Measurements from ENCODE around the gene THSD4.

THSD4 gene

GRCh38 chr15:71098920-71099319 lies 16.4 kb upstream of the THSD4 start:
- no peak for DNase-seq (ENCODE audit: low read depth)

GRCh38 chr15:71103102-71103676 lies 12.1 kb upstream of the THSD4 start:
- DNase-seq (ENCODE audit: low read depth): no peak

- no peak for DNase-seq (ENCODE audit: low read depth)
Measured at GRCh38 chr15:71104636-71105035, 10.6 kb upstream of the THSD4 start.

- DNase-seq (ENCODE audit: low read depth): no peak
Measured at GRCh38 chr15:71105444-71105843, 9.8 kb upstream of the THSD4 start.

- no peak for DNase-seq (ENCODE audit: low read depth)
Measured at GRCh38 chr15:71106802-71107500, 8.3 kb upstream of the THSD4 start.

GRCh38 chr15:71107501-71107815 lies 7.8 kb upstream of the THSD4 start:
- no peak for DNase-seq (ENCODE audit: low read depth)

GRCh38 chr15:71109130-71109529 lies 6.1 kb upstream of the THSD4 start:
- peak; percentile 37 for DNase-seq (ENCODE audit: low read depth)

GRCh38 chr15:71109905-71110304 lies 5.4 kb upstream of the THSD4 start:
- DNase-seq (ENCODE audit: low read depth): no peak

GRCh38 chr15:71110405-71111180 lies 4.7 kb upstream of the THSD4 start:
- no peak for DNase-seq (ENCODE audit: low read depth)

GRCh38 chr15:71111181-71111565 lies 4.1 kb upstream of the THSD4 start:
- DNase-seq (ENCODE audit: low read depth): no peak

- DNase-seq (ENCODE audit: low read depth): no peak
Measured at GRCh38 chr15:71111950-71112349, 3.3 kb upstream of the THSD4 start.

- DNase-seq (ENCODE audit: low read depth): no peak
Measured at GRCh38 chr15:71112429-71112828, 2.8 kb upstream of the THSD4 start.

- DNase-seq (ENCODE audit: low read depth): no peak
Measured at GRCh38 chr15:71114066-71114680, 1.1 kb upstream of the THSD4 start.

GRCh38 chr15:71115567-71116351 lies 488 bp downstream of the THSD4 start:
- no peak for DNase-seq (ENCODE audit: low read depth)

- DNase-seq (ENCODE audit: low read depth): no peak
Measured at GRCh38 chr15:71116366-71116765, 1.1 kb downstream of the THSD4 start.

GRCh38 chr15:71116942-71117341 lies 1.7 kb downstream of the THSD4 start:
- no peak for DNase-seq (ENCODE audit: low read depth)

GRCh38 chr15:71117714-71118305 lies 2.5 kb downstream of the THSD4 start:
- no peak for DNase-seq (ENCODE audit: low read depth)

GRCh38 chr15:71118345-71118744 lies 3.1 kb downstream of the THSD4 start:
- DNase-seq (ENCODE audit: low read depth): no peak

GRCh38 chr15:71118881-71119632 lies 3.8 kb downstream of the THSD4 start:
- DNase-seq (ENCODE audit: low read depth): no peak

- DNase-seq (ENCODE audit: low read depth): no peak
Measured at GRCh38 chr15:71120428-71120944, 5.2 kb downstream of the THSD4 start.

- no peak for DNase-seq (ENCODE audit: low read depth)
Measured at GRCh38 chr15:71121442-71121841, 6.2 kb downstream of the THSD4 start.
